ENCODE results near the gene SELENOH.
A peak's percentile ranks its signal among the peaks of the same experiment; 100 is the strongest.

Gene SELENOH

GRCh38 chr11:57786436-57786835 is 45.1 kb downstream of the SELENOH start:
- TF ChIP-seq CTCF (IDR thresholded peaks at IDR 0.05; ENCODE audit: low read depth, low read length): no peak
- in situ Hi-C loops (cut with HindIII; ENCODE audit: low sequenced_read_pairs): no loop called here
- peak; percentile 22 for DNase-seq (ENCODE audit: low read depth, low spot score)
- H3K4me3 ChIP-seq (ENCODE audit: low read depth, low read length): no peak overlapping the region

DNA sequence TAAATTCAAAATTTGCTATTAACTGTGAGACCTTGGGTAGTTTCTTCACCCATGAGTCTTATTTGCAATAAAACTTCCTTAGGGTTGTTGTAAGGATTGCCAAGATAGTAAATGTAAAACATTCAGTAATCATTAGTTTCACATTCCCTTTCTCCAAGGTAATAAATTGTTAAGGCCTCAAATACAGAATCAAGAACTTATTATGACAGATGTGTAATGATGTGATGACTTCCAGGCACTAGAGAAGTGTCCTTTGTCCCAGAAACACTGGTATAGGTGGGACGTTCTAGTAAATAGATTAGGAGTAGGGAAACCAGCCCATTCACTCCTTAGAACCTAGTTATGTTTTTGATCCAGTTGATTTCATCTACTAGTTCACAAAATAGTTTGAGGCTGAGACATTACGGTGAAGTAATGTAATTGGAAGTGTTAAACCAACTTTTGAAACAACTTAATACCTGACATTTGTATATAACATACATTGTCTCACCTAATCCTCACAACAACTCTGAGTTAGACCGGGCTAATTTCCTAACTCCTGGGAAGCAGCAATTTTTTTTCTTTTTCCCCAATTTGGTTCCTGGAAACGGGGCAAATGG is 45.8 kb downstream of the SELENOH start:
- in situ Hi-C loops (cut with HindIII; ENCODE audit: low sequenced_read_pairs): no loop called here
- H3K4me3 ChIP-seq (ENCODE audit: low read depth, low read length): no peak overlapping the region
- TF ChIP-seq CTCF (IDR thresholded peaks at IDR 0.05; ENCODE audit: low read depth, low read length): no peak
- DNase-seq (ENCODE audit: low read depth, low spot score): no peak

DNA sequence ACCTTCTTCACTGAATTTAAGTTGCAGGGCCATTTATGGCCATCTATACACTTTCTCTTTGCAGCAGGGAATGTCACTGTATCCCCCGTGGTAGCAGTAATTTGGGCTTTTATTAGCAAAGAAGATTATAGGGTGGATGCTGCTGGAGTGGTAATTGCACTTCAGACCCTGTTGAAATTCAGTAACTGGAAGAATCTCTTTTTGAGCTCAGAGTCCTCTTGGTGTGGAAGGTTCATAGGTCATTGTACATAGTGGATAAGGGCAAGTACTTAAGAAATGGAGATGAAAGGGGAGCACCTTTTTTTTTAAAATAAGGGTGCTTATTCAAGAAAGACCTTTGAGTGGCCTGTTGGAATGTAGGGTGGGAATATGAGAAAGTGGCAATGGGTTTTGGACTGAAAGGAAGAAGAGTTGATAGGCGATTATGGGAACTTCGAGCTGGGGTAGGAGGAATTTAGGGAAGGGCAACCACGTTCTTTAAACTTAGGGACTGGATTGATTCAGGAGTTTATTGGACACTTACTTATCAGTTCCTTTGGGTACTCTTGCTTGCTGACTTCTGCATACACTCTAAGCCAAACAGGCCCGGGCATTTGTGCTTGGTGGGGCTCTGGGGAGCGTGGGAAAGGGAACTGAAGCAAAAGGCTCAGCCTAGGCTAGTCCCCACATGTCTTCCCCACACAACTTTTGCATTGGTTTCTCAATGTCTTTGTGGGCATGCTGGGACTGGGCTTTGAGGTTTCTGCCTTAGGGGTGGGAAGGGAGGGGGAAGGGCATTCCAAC is 46.8 kb downstream of the SELENOH start:
- in situ Hi-C loops (cut with HindIII; ENCODE audit: low sequenced_read_pairs): no loop called here
- no peak overlapping the region for H3K4me3 ChIP-seq (ENCODE audit: low read depth, low read length)
- TF ChIP-seq CTCF (IDR thresholded peaks at IDR 0.05; ENCODE audit: low read depth, low read length): no peak
- DNase-seq (ENCODE audit: low read depth, low spot score): no peak

GRCh38 chr11:57788703-57789088 is 47.4 kb downstream of the SELENOH start:
- no peak overlapping the region for H3K4me3 ChIP-seq (ENCODE audit: low read depth, low read length)
- no peak for DNase-seq (ENCODE audit: low read depth, low spot score)
- in situ Hi-C loops (cut with HindIII; ENCODE audit: low sequenced_read_pairs): no loop called here
- TF ChIP-seq CTCF (IDR thresholded peaks at IDR 0.05; ENCODE audit: low read depth, low read length): no peak

- TF ChIP-seq CTCF (IDR thresholded peaks at IDR 0.05; ENCODE audit: low read depth, low read length): no peak
- no peak for DNase-seq (ENCODE audit: low read depth, low spot score)
- in situ Hi-C loops (cut with HindIII; ENCODE audit: low sequenced_read_pairs): no loop called here
- H3K4me3 ChIP-seq (ENCODE audit: low read depth, low read length): no peak overlapping the region
Observed at GRCh38 chr11:57791321-57792059, 50.2 kb downstream of the SELENOH start.

DNA sequence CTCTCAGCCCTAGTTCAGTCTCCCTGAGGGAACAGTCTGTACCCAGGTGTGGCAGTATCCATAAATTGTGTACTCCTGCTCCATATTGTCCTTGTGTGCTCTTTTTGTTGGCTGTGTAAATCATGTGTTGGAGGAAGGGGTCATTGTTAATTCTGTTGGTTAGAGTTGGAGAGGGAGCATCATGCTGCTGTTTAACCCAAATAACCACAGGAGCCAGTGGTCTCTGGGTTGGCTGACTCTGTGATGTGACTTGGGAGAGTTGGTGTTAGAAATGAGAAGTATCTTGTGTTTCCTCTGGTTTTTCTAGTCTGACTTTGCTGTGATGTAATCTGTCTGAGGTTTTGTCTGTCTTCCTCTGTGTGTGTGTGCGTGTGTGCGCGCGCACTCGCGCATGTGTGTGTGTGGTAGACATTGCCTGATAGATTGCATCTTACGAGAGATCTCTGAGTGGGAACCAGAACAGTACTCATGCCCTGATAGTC is 50.8 kb downstream of the SELENOH start:
- no peak overlapping the region for H3K4me3 ChIP-seq (ENCODE audit: low read depth, low read length)
- DNase-seq (ENCODE audit: low read depth, low spot score): peak; percentile 39

More for the DNA sequence above, 50.8 kb downstream of the SELENOH start:
- TF ChIP-seq CTCF (IDR thresholded peaks at IDR 0.05; ENCODE audit: low read depth, low read length): no peak
- in situ Hi-C loops (cut with HindIII; ENCODE audit: low sequenced_read_pairs): no loop called here
